Neural progenitor cell (in vitro differentiated cells): ENCODE results near the gene HDC.

Source experiments
- CTCF ChIP-seq: fragments of 200-600 bp; sonication (generic); IDR thresholded peaks from 2 replicates; pipeline ENCODE4 v1.5.1; 2017; ENCODE audit warnings: antibody characterized with exemption, mild to moderate bottlenecking
- EZH2 ChIP-seq: fragments of 200-600 bp; sonication (generic); IDR thresholded peaks from 2 replicates; pipeline ENCODE4 v1.6.1; 2017; ENCODE audit warnings: antibody characterized with exemption, mild to moderate bottlenecking, moderate library complexity
- EZH2phosphoT487 ChIP-seq: fragments of 200-600 bp; sonication (generic); IDR thresholded peaks from 2 replicates; pipeline ENCODE4 v1.6.1; 2017; ENCODE audit warnings: antibody characterized with exemption

- TF ChIP-seq CTCF (no peak), EZH2 (no peak), EZH2phosphoT487 (no peak)
Observed at GRCh38 chr15:50277370-50277769, 11.8 kb upstream of the HDC start.
